Pancreas (tissue), 10 donors: Measurements from ENCODE around the gene GDI1. TPM values are rescaled to one million over a fixed set of nuclear protein-coding genes. Genes with fewer than 3 reads are reported as not detected.

Experiments
- ATAC-seq, 4 donors: fragments of 200-7000 bp; cut with Tn5 transposase; one replicate each; pipeline versions ENCODE4 v1.8.0 to v1.9.1; 2020; ENCODE audit warnings: mild to moderate bottlenecking in 4 of 4, moderate library complexity in 4 of 4
- DNase-seq, 6 donors: peaks; one replicate each; pipeline ENCODE4 v3.0.0-alpha.2; 2020
- FAIRE-seq: peaks from 2 replicates; lab custom pipeline; 2012; peaks lifted over from hg19 to GRCh38; lab: Jason Lieb, UNC
- H3K27ac ChIP-seq, 4 donors: fragments of 200-600 bp; sonication (generic); 1 replicate in 3 of 4; 2 replicates in 1 of 4; pipeline versions ENCODE4 v1.5.0 to v1.8.0; 2020
- H3K27me3 ChIP-seq, 4 donors: fragments of 200-600 bp; one replicate each; pipeline ENCODE4 v1.8.0; 2021
- H3K36me3 ChIP-seq, 3 donors: fragments of 200-600 bp; sonication (generic) in 1 of 3; one replicate each; pipeline versions ENCODE4 v1.5.0 to v1.8.0; 2020 to 2021
- H3K4me1 ChIP-seq, 3 donors: fragments of 200-600 bp; one replicate each; pipeline ENCODE4 v1.8.0; 2021
- H3K4me3 ChIP-seq, 4 donors: fragments of 200-600 bp; sonication (generic) in 2 of 4; one replicate each; pipeline versions ENCODE4 v1.5.0 to v1.8.0; 2020 to 2021
- H3K9me3 ChIP-seq, 4 donors: fragments of 200-600 bp; one replicate each; pipeline ENCODE4 v1.8.0; 2021
- CTCF ChIP-seq, 4 donors: fragments of 200-600 bp; sonication (generic) in 3 of 4; IDR thresholded peaks; one replicate each; pipeline versions ENCODE4 v1.5.0 to v1.8.0; 2021; ENCODE audit warnings: antibody characterized with exemption in 4 of 4
- WGBS, 2 donors: extraction: QIAGEN DNeasy Blood & Tissue Kit; methylation state at CpG; one replicate each; pipeline ENCODE4 v1.1.7; 2013; 5-methylcytosine and 5-hydroxymethylcytosine counted together
- intact Hi-C, 3 donors: fragments of 100-400 bp; cut with DNase I; formaldehyde crosslinking; loops; one replicate each; pipeline versions ENCODE4 v1.11.1 to v1.14.2; 2022
- polyA plus RNA-seq, 2 donors: library from polyadenylated mRNA; stranded (reverse); fragments of 200-250 nt; gene quantifications; one replicate each; pipeline ENCODE4 v1.2.3, GENCODE V29; 2013
- total RNA-seq, 6 donors: library from RNA; stranded (reverse); fragmentation: NEBNext Ultra II Directional in 4 of 6; extraction: Animal tissue kit (Norgen Biotek cat#: 25700) in 4 of 6; gene quantifications; one replicate each; pipeline versions ENCODE4 v1.2.1 to v1.2.4, GENCODE V29; 2021 to 2023
- donor health status: healthy with polysubstance abuse.
- donor health status: DM: no; HTN: no; CAD: no; lungs with moderate emphysema.
- donor health status: DM: no; HTN: no; CAD: no.
- donor health status: control.
- donor health status: control.
- donor health status: Bipolar disorder and iron deficiency.
- donor health status: DM: yes; HTN: yes; CAD: no.
- donor health status: DM: no; HTN: no; CAD: no.
- donor health status: DM: no; HTN: no; CAD: no.
- donor health status: DM: yes; HTN: yes; CAD: no.

Gene GDI1
- total and polyA plus RNA-seq, 8 donors: 25.5 to 138 (median 36.6) TPM

- no peak for ATAC-seq
- DNase-seq: no peak
- H3K27ac ChIP-seq: no peak overlapping the region
- FAIRE-seq: no peak
- no peak overlapping the region for H3K4me3 ChIP-seq
- intact Hi-C loops: no loop called here
- TF ChIP-seq CTCF (IDR thresholded peaks at IDR 0.05): no peak
- WGBS, 2 donors: 90 to 93% methylated on average over 9 of the region's 9 CpGs
- H3K36me3 ChIP-seq: peaks cover 0 to 7% (median 0%) of the 10 kb centered on the region in 3 donors
- no peaks in the 10 kb centered on the region for H3K9me3 ChIP-seq
- H3K4me1 ChIP-seq: no peaks in the 10 kb centered on the region
- H3K27me3 ChIP-seq: no peaks in the 10 kb centered on the region
Measured at GRCh38 chrX:154469114-154469513, 32.2 kb downstream of the GDI1 start.

GRCh38 chrX:154469880-154470279, 32.9 kb downstream of the GDI1 start:
- no peak for TF ChIP-seq CTCF (IDR thresholded peaks at IDR 0.05)
- Histone ChIP-seq H3K4me1 (no peaks in the 10 kb centered on the region), H3K27ac (no peak overlapping the region), H3K36me3 (peaks cover 0 to 7% (median 0%) of the 10 kb centered on the region in 3 donors), H3K27me3 (no peaks in the 10 kb centered on the region), H3K9me3 (no peaks in the 10 kb centered on the region), H3K4me3 (no peak overlapping the region)
- DNase-seq (no peak), FAIRE-seq (no peak), ATAC-seq (no peak)
- 93 to 94% methylated on average over 18 of the region's 18 CpGs for WGBS, 2 donors
- intact Hi-C loops: no loop called here

- intact Hi-C loops: no loop called here
- Histone ChIP-seq H3K27me3 (peaks cover 0 to 4% (median 0%) of the 10 kb centered on the region in 4 donors), H3K36me3 (peaks cover 0 to 4% (median 0%) of the 10 kb centered on the region in 3 donors), H3K4me3 (no peak overlapping the region), H3K4me1 (no peaks in the 10 kb centered on the region), H3K9me3 (no peaks in the 10 kb centered on the region), H3K27ac (no peak overlapping the region)
- WGBS, 2 donors: 92 to 96% methylated on average over 14 of the region's 14 CpGs
- FAIRE-seq (no peak), DNase-seq (peak in 1 of 6 donors; percentile 73), ATAC-seq (no peak)
- TF ChIP-seq CTCF (IDR thresholded peaks at IDR 0.05): no peak
Measured at GRCh38 chrX:154470434-154470833, 33.5 kb downstream of the GDI1 start.

GRCh38 chrX:154470914-154471568, 34.1 kb downstream of the GDI1 start:
- peaks cover 0 to 8% (median 0%) of the 10 kb centered on the region in 4 donors for H3K27me3 ChIP-seq
- DNase-seq (no peak), FAIRE-seq (no peak), ATAC-seq (no peak)
- no peak overlapping the region for H3K27ac ChIP-seq
- intact Hi-C loops: no loop called here
- no peaks in the 10 kb centered on the region for H3K9me3 ChIP-seq
- no peaks in the 10 kb centered on the region for H3K36me3 ChIP-seq
- 90 to 91% methylated on average over 23 of the region's 23 CpGs for WGBS, 2 donors
- H3K4me1 ChIP-seq: no peaks in the 10 kb centered on the region
- TF ChIP-seq CTCF (IDR thresholded peaks at IDR 0.05): no peak
- no peak overlapping the region for H3K4me3 ChIP-seq
